GM19193 (cell line): ENCODE measurements around the gene TNFRSF14.

Experiments used
- POLR2A ChIP-seq: IDR thresholded peaks from 4 replicates; pipeline ENCODE4 v1.6.1; 2011; ENCODE audit not compliant: insufficient read depth, insufficient read length; ENCODE audit errors: extremely low read depth

The TNFRSF14 gene

GRCh38 chr1:2540816-2541492, 15.2 kb upstream of the TNFRSF14 start:
- TF ChIP-seq POLR2A: no peak

GRCh38 chr1:2541619-2542245, 14.4 kb upstream of the TNFRSF14 start:
- no peak for TF ChIP-seq POLR2A

GRCh38 chr1:2542246-2542915, 13.8 kb upstream of the TNFRSF14 start:
- no peak for TF ChIP-seq POLR2A

GRCh38 chr1:2543543-2544092, 12.6 kb upstream of the TNFRSF14 start:
- no peak for TF ChIP-seq POLR2A

- TF ChIP-seq POLR2A: no peak
Measured at GRCh38 chr1:2544093-2544874, 11.9 kb upstream of the TNFRSF14 start.

- TF ChIP-seq POLR2A: no peak
Measured at GRCh38 chr1:2544875-2545640, 11.1 kb upstream of the TNFRSF14 start.

- TF ChIP-seq POLR2A: peak; percentile 97
Measured at GRCh38 chr1:2545754-2546514, 10.2 kb upstream of the TNFRSF14 start.

GRCh38 chr1:2546515-2547209, 9.5 kb upstream of the TNFRSF14 start:
- no peak for TF ChIP-seq POLR2A

- TF ChIP-seq POLR2A: peak; percentile 60
Measured at GRCh38 chr1:2547210-2548067, 8.7 kb upstream of the TNFRSF14 start.

GRCh38 chr1:2548068-2548589, 8.0 kb upstream of the TNFRSF14 start:
- TF ChIP-seq POLR2A: no peak

GRCh38 chr1:2552189-2552588, 4.0 kb upstream of the TNFRSF14 start:
- no peak for TF ChIP-seq POLR2A
